GM13976 (cell line): ENCODE results near the gene HARS1.

Source experiments
- DNase-seq: peaks from one replicate; pipeline ENCODE4 v3.0.0; 2012; ENCODE audit warnings: low spot score
- CTCF ChIP-seq: IDR thresholded peaks from 2 replicates; pipeline ENCODE4 v1.5.1; 2012; ENCODE audit warnings: borderline replicate concordance, mild to moderate bottlenecking; ENCODE audit not compliant: insufficient read depth; ENCODE audit errors: extremely low read depth, missing control alignments, control extremely low read depth
- in situ Hi-C: fragments of 300-500 bp; cut with MboI; formaldehyde crosslinking; loops from one replicate; pipeline ENCODE4 v1.12.0; 2022; ENCODE audit warnings: low sequenced_read_pairs, mixed read lengths, inconsistent platforms; ENCODE audit not compliant: unreplicated experiment

Gene HARS1

GRCh38 chr5:140637371-140638100, 53.6 kb downstream of the HARS1 start:
- no peak for DNase-seq
- TF ChIP-seq CTCF: no peak
- in situ Hi-C loops: no loop called here

GRCh38 chr5:140635291-140636257, 55.6 kb downstream of the HARS1 start:
- in situ Hi-C loops: no loop called here
- no peak for DNase-seq
- no peak for TF ChIP-seq CTCF

GRCh38 chr5:140634103-140634502, 57.1 kb downstream of the HARS1 start:
- in situ Hi-C loops: loop anchor here (5.0 kb wide), 1 partner anchor 267 kb away; no protein-coding TSS in a partner anchor

GRCh38 chr5:140633501-140633900, 57.7 kb downstream of the HARS1 start:
- in situ Hi-C loops: loop anchor here (5.0 kb wide), 1 partner anchor 266 kb away; no protein-coding TSS in a partner anchor
- no peak for DNase-seq
- TF ChIP-seq CTCF: no peak

More at GRCh38 chr5:140634103-140634502, 57.1 kb downstream of the HARS1 start:
- DNase-seq: no peak
- TF ChIP-seq CTCF: no peak

GRCh38 chr5:140633021-140633471, 58.1 kb downstream of the HARS1 start, which contains the start of gene CD14:
TSS of gene CD14 (minus strand) at chr5:140633175. CDS start at chr5:140633071, 104 bp downstream.
- no peak for TF ChIP-seq CTCF
- no peak for DNase-seq
- in situ Hi-C loops: loop anchor here (5.0 kb wide), 1 partner anchor 266 kb away; no protein-coding TSS in a partner anchor

GRCh38 chr5:140632366-140633020, 58.7 kb downstream of the HARS1 start:
- DNase-seq: peak; percentile 68
- TF ChIP-seq CTCF: no peak
- in situ Hi-C loops: loop anchor here (5.0 kb wide), 1 partner anchor 265 kb away; no protein-coding TSS in a partner anchor
